Hepatocyte (in vitro differentiated cells): ENCODE results near the gene CCDC192. TPM values are rescaled to one million over a fixed set of nuclear protein-coding genes. Genes with fewer than 3 reads are reported as not detected.

Source experiments
- DNase-seq: peaks from one replicate; pipeline ENCODE4 v3.0.0-alpha.2; 2016; ENCODE audit warnings: low spot score
- H2AFZ ChIP-seq: fragments of 200-600 bp; sonication (generic); 2 replicates; pipeline ENCODE4 v1.6.0; 2016; ENCODE audit warnings: antibody characterized with exemption, mild to moderate bottlenecking
- H3K27ac ChIP-seq: fragments of 200-600 bp; sonication (generic); 2 replicates; pipeline ENCODE4 v1.5.1; 2016; ENCODE audit warnings: mild to moderate bottlenecking
- H3K27me3 ChIP-seq: fragments of 200-600 bp; sonication (generic); 2 replicates; pipeline ENCODE4 v1.6.1; 2016
- H3K36me3 ChIP-seq: fragments of 200-600 bp; sonication (generic); replicated peaks from 2 replicates; pipeline ENCODE4 v1.5.1; 2016; ENCODE audit warnings: low read depth; ENCODE audit not compliant: insufficient read depth
- H3K4me1 ChIP-seq: fragments of 200-600 bp; sonication (generic); 2 replicates; pipeline ENCODE4 v1.5.1; 2016; ENCODE audit warnings: mild to moderate bottlenecking, moderate library complexity; ENCODE audit not compliant: insufficient read depth
- H3K4me2 ChIP-seq: fragments of 200-600 bp; sonication (generic); 2 replicates; pipeline ENCODE4 v1.6.0; 2016
- H3K4me3 ChIP-seq: fragments of 200-600 bp; sonication (generic); 2 replicates; pipeline ENCODE4 v1.5.1; 2016; ENCODE audit warnings: mild to moderate bottlenecking
- H3K79me2 ChIP-seq: fragments of 200-600 bp; sonication (generic); 2 replicates; pipeline ENCODE4 v1.6.0; 2017; ENCODE audit warnings: mild to moderate bottlenecking
- H3K9me2 ChIP-seq: fragments of 200-600 bp; sonication (generic); replicated peaks from 2 replicates; pipeline ENCODE4 v1.6.0; 2017; ENCODE audit warnings: mild to moderate bottlenecking; ENCODE audit not compliant: insufficient read depth
- H3K9me3 ChIP-seq: fragments of 200-600 bp; sonication (generic); 2 replicates; pipeline ENCODE4 v1.5.1; 2016; ENCODE audit warnings: low read depth, mild to moderate bottlenecking
- H4K20me1 ChIP-seq: fragments of 200-600 bp; sonication (generic); 2 replicates; pipeline ENCODE4 v1.6.0; 2016; ENCODE audit warnings: mild to moderate bottlenecking; ENCODE audit not compliant: insufficient read depth, poor library complexity, severe bottlenecking
- EZH2 ChIP-seq: fragments of 200-600 bp; sonication (generic); IDR thresholded peaks from 2 replicates; pipeline ENCODE4 v1.6.1; 2016; ENCODE audit warnings: antibody characterized with exemption, mild to moderate bottlenecking, borderline replicate concordance
- EZH2phosphoT487 ChIP-seq: fragments of 200-600 bp; sonication (generic); IDR thresholded peaks from one replicate; pipeline ENCODE4 v1.6.1; 2018; ENCODE audit warnings: antibody characterized with exemption, mild to moderate bottlenecking, low read depth, moderate library complexity; ENCODE audit not compliant: unreplicated experiment, severe bottlenecking
- WGBS: methylation state at CpG from one replicate; pipeline ENCODE4 v1.1.6; 2016; ENCODE audit warnings: low lambda C conversion rate; ENCODE audit errors: missing lambda C conversion rate; 5-methylcytosine and 5-hydroxymethylcytosine counted together
- polyA plus RNA-seq: library from polyadenylated mRNA; unstranded; fragments of >200 nt; fragmentation: Nextera tagmentation; extraction: Ambion mirVana; gene quantifications from 2 replicates; pipeline ENCODE4 v1.2.1, GENCODE V29; 2016
- total RNA-seq: library from RNA; depleted of rRNA; stranded (reverse); fragments of >200 nt; gene quantifications from 2 replicates; pipeline ENCODE4 v1.2.3, GENCODE V29; 2014
- TF ChIP-seq, protein P1 (sequence below): fragments of 200-600 bp; sonication (generic); IDR thresholded peaks from 2 replicates; pipeline ENCODE4 v1.5.1; 2016; ENCODE audit warnings: antibody characterized with exemption, mild to moderate bottlenecking; ENCODE audit not compliant: poor library complexity

The CCDC192 gene
- total and polyA plus RNA-seq, 2 experiments from 2014 or later: 0.39 TPM; not detected in 1

DNA sequence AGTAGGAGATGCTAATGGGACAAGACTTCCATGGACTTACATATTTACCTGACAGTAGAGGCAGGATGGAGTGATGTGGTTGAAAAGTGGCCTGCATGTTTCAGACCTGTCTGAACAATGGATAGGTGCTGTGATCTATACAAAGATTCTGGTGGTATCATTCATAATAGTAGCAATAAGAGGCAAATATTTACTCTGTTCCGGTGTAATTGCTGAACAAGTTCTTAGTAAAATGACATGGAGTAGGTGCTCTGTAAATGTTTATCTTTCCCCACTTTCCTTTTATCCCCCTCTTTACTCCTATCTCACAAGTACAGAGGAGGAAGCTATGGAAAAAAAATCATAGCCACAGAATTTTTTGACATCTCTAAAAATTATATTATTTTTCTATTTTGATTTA is 221.4 kb downstream of the CCDC192 start:
- Histone ChIP-seq H3K4me1 (no peaks in the 10 kb centered on the region), H3K4me3 (no peak overlapping the region), H2AFZ (no peak overlapping the region), H3K79me2 (no peaks in the 10 kb centered on the region), H3K9me3 (no peaks in the 10 kb centered on the region), H3K4me2 (no peak overlapping the region), H3K27ac (no peak overlapping the region), H4K20me1 (no peaks in the 10 kb centered on the region), H3K9me2 (no peaks in the 10 kb centered on the region), H3K36me3 (no peaks in the 10 kb centered on the region), H3K27me3 (no peaks in the 10 kb centered on the region)
- WGBS: 58% methylated on average over 1 of the region's 1 CpG
- TF ChIP-seq EZH2: no peak
- TF ChIP-seq, protein P1, sequence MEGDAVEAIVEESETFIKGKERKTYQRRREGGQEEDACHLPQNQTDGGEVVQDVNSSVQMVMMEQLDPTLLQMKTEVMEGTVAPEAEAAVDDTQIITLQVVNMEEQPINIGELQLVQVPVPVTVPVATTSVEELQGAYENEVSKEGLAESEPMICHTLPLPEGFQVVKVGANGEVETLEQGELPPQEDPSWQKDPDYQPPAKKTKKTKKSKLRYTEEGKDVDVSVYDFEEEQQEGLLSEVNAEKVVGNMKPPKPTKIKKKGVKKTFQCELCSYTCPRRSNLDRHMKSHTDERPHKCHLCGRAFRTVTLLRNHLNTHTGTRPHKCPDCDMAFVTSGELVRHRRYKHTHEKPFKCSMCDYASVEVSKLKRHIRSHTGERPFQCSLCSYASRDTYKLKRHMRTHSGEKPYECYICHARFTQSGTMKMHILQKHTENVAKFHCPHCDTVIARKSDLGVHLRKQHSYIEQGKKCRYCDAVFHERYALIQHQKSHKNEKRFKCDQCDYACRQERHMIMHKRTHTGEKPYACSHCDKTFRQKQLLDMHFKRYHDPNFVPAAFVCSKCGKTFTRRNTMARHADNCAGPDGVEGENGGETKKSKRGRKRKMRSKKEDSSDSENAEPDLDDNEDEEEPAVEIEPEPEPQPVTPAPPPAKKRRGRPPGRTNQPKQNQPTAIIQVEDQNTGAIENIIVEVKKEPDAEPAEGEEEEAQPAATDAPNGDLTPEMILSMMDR: no peak
- TF ChIP-seq EZH2phosphoT487: no peak
- DNase-seq: no peak

DNA sequence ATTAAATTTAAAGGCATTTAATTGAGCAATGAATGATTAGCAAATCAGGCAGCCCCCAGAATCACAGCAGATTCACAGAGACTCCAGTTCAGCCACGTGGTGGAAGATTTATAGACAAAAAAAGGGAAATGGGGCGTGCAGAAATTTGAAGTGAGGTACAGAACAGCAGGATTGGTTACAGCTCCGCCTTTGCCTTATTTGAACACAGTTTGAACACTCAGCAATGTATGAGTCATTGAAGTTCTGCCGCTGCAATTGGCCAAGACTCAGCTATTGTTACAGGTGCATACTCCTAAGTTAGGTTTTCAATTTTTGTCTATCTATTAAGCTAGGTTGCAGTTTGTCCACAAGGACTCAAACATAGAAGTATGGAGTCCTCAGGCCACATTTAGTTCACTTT is 222.7 kb downstream of the CCDC192 start:
- Histone ChIP-seq H3K27ac (no peak overlapping the region), H2AFZ (no peak overlapping the region), H4K20me1 (no peaks in the 10 kb centered on the region), H3K79me2 (no peaks in the 10 kb centered on the region), H3K4me1 (no peaks in the 10 kb centered on the region), H3K4me3 (no peak overlapping the region), H3K36me3 (no peaks in the 10 kb centered on the region), H3K4me2 (no peak overlapping the region), H3K27me3 (no peaks in the 10 kb centered on the region), H3K9me3 (no peaks in the 10 kb centered on the region), H3K9me2 (no peaks in the 10 kb centered on the region)
- TF ChIP-seq EZH2: no peak
- no peak for TF ChIP-seq EZH2phosphoT487
- TF ChIP-seq, protein P1: no peak
- WGBS: 81% methylated on average over 4 of the region's 4 CpGs
- DNase-seq: no peak

DNA sequence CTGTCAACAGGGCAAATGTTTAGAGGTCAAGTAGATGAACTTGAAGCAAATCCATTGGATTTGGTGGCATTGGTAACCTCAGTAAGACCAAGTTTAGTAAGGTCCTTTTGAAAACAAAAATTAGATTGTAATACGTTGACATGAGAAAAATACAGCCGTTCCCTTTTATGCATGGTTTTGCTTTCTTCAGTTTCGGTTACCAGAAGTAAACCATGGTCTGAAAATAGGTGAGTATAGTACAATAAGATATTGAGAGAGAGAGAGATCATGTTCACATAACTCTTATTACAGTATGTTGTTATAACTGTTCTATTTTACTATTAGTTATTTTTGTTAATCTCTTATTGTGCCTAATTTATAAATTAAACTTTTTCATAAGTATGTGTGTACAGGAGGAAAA is 223.8 kb downstream of the CCDC192 start:
- H3K79me2 ChIP-seq: no peaks in the 10 kb centered on the region
- WGBS: 100% methylated on average over 3 of the region's 3 CpGs
- H3K9me2 ChIP-seq: no peaks in the 10 kb centered on the region
- no peak overlapping the region for H2AFZ ChIP-seq
- no peaks in the 10 kb centered on the region for H3K4me1 ChIP-seq
- H3K27me3 ChIP-seq: no peaks in the 10 kb centered on the region
- no peak overlapping the region for H3K4me3 ChIP-seq
- no peaks in the 10 kb centered on the region for H4K20me1 ChIP-seq
- DNase-seq: no peak
- TF ChIP-seq EZH2phosphoT487: no peak
- TF ChIP-seq, protein P1: no peak
- no peak for TF ChIP-seq EZH2
- no peaks in the 10 kb centered on the region for H3K9me3 ChIP-seq
- H3K27ac ChIP-seq: no peak overlapping the region
- no peaks in the 10 kb centered on the region for H3K36me3 ChIP-seq
- no peak overlapping the region for H3K4me2 ChIP-seq

DNA sequence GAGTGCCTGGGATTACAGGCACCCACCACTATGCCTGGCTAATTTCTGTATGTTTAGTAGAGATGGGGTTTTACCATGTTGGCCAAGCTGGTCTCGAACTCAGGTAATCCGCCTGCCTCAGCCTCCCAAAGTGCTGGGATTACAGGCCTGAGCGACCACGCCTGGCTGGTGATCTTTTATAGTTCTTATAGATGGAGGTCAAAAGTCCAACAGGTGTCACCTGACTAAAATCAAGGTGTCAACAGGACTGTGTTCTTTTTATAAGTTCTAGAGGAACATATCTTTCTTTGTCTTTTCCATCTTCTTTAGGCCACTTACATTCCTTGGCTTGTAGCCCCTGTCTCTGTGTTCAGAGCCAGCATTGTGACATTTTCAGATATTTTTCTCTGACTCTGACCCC is 224.9 kb downstream of the CCDC192 start:
- Histone ChIP-seq H2AFZ (no peak overlapping the region), H3K4me1 (no peaks in the 10 kb centered on the region), H3K9me2 (no peaks in the 10 kb centered on the region), H4K20me1 (no peaks in the 10 kb centered on the region), H3K9me3 (no peaks in the 10 kb centered on the region), H3K27me3 (no peaks in the 10 kb centered on the region), H3K4me3 (no peak overlapping the region), H3K27ac (no peak overlapping the region), H3K36me3 (no peaks in the 10 kb centered on the region), H3K79me2 (no peaks in the 10 kb centered on the region), H3K4me2 (no peak overlapping the region)
- 97% methylated on average over 4 of the region's 4 CpGs for WGBS
- no peak for DNase-seq
- TF ChIP-seq EZH2phosphoT487 (no peak), EZH2 (no peak)
- TF ChIP-seq, protein P1: no peak
